22Rv1 (cell line): ENCODE measurements around the gene FRS2.
"Not testable (repeated sequence)": the region's sequence is repeated elsewhere in the genome, so short reads cannot be mapped to it uniquely, and the experiment has no call there.

Experiments used
- H3K27ac ChIP-seq: fragments of 450-650 bp; 2 replicates; pipeline ENCODE4 v1.5.1; 2017
- CTCF ChIP-seq: fragments of 450-650 bp; IDR thresholded peaks from 2 replicates; pipeline ENCODE4 v1.5.1; 2017; ENCODE audit warnings: mild to moderate bottlenecking
- ZFX ChIP-seq: fragments of 450-650 bp; IDR thresholded peaks from 2 replicates; pipeline ENCODE4 v1.6.1; 2017; ENCODE audit warnings: antibody characterized with exemption, borderline replicate concordance

The FRS2 gene

GRCh38 chr12:69598174-69598753, 128.1 kb downstream of the FRS2 start:
- no peak overlapping the region for H3K27ac ChIP-seq
- TF ChIP-seq CTCF (no peak), ZFX (no peak)

GRCh38 chr12:69600804-69601203, 130.6 kb downstream of the FRS2 start:
- no peak for TF ChIP-seq ZFX
- TF ChIP-seq CTCF: no peak
- no peak overlapping the region for H3K27ac ChIP-seq

- H3K27ac ChIP-seq: no peak overlapping the region
- TF ChIP-seq ZFX: no peak
- no peak for TF ChIP-seq CTCF
Observed at GRCh38 chr12:69601962-69602685, 131.9 kb downstream of the FRS2 start.

- no peak overlapping the region for H3K27ac ChIP-seq
- TF ChIP-seq CTCF (peak; percentile 56), ZFX (no peak)
Observed at GRCh38 chr12:69602954-69603353, 132.8 kb downstream of the FRS2 start.

GRCh38 chr12:69603556-69603955, 133.4 kb downstream of the FRS2 start:
- not testable (repeated sequence) for H3K27ac ChIP-seq

GRCh38 chr12:69604275-69604674, 134.1 kb downstream of the FRS2 start:
- H3K27ac ChIP-seq: not testable (repeated sequence)

- no peak for TF ChIP-seq CTCF
- no peak for TF ChIP-seq ZFX
- H3K27ac ChIP-seq: no peak overlapping the region
Observed at GRCh38 chr12:69608114-69608513, 137.9 kb downstream of the FRS2 start.

GRCh38 chr12:69610126-69610525, 139.9 kb downstream of the FRS2 start:
- no peak for TF ChIP-seq CTCF
- TF ChIP-seq ZFX: no peak
- H3K27ac ChIP-seq: no peak overlapping the region
